Measurements from ENCODE around the gene TMC2. TPM values are rescaled to one million over a fixed set of nuclear protein-coding genes. Genes with fewer than 3 reads are reported as not detected.

Gene TMC2
- total RNA-seq, 1 experiment from 2014 or later = not detected

- TF ChIP-seq ARID4B (CRISPR knock-in tag; IDR thresholded peaks at IDR 0.05; ENCODE audit: borderline replicate concordance) = no peak
- no peak for TF ChIP-seq FOXP1 (CRISPR knock-in tag; IDR thresholded peaks at IDR 0.05; ENCODE audit: borderline replicate concordance)
- no peak for TF ChIP-seq ZNF263 (CRISPR knock-in tag; IDR thresholded peaks at IDR 0.05; ENCODE audit: low read depth)
- TF ChIP-seq ERG (CRISPR knock-in tag; IDR thresholded peaks at IDR 0.05) = no peak
These were observed 151.1 kb downstream of the TMC2 start (continued) for GRCh38 chr20:2687514-2687913.

GRCh38 chr20:2688041-2688591 lies 151.7 kb downstream of the TMC2 start:
- Mint-ChIP-seq H3K4me3 (peak overlapping the region; percentile 59), H3K27ac (no peak overlapping the region), H3K9me3 (no peaks in the 10 kb centered on the region), H3K27me3 (ENCODE audit: low read depth) (peaks cover 87% of the 10 kb centered on the region), H3K36me3 (peaks cover 5% of the 10 kb centered on the region), H3K4me1 (peaks cover 21% of the 10 kb centered on the region)
- ChIA-PET CTCF (interaction anchor here (0.6 to 5.2 kb wide), 29 partner anchors 12 to 366 kb away, joined by 3 to 120 read pairs (median 5); partner anchors contain the start of genes IDH3B and PTPRA), POLR2A (interaction anchor here (0.7 to 0.9 kb wide), 2 partner anchors 68 to 164 kb away, joined by 3 read pairs; no protein-coding TSS in a partner anchor)
- peak; percentile 79 for DNase-seq (ENCODE audit: low spot score)
- TF ChIP-seq ETV6 (CRISPR knock-in tag; IDR thresholded peaks at IDR 0.05) (no peak), CTCF (IDR thresholded peaks at IDR 0.05) (peak; percentile 86)
- ATAC-seq = peak; percentile 76

GRCh38 chr20:2690213-2690612 lies 153.8 kb downstream of the TMC2 start:
- DNase-seq (ENCODE audit: low spot score) (no peak), ATAC-seq (no peak)
- CTCF ChIA-PET = interaction anchor here (2.2 to 5.2 kb wide), 4 partner anchors 11 to 160 kb away, joined by 8 to 120 read pairs (median 32); no protein-coding TSS in a partner anchor
- H3K27me3 Mint-ChIP-seq (ENCODE audit: low read depth) = peaks cover 88% of the 10 kb centered on the region
- TF ChIP-seq ZNF423 (CRISPR knock-in tag; IDR thresholded peaks at IDR 0.05) = no peak
- TF ChIP-seq FOXP4 (CRISPR knock-in tag; IDR thresholded peaks at IDR 0.05) = no peak
- TF ChIP-seq MXD4 (CRISPR knock-in tag; IDR thresholded peaks at IDR 0.05; ENCODE audit: borderline replicate concordance) = no peak
- TF ChIP-seq HMGA2 (CRISPR knock-in tag; IDR thresholded peaks at IDR 0.05) = no peak
- no peak for TF ChIP-seq E2F4 (CRISPR knock-in tag; IDR thresholded peaks at IDR 0.05; ENCODE audit: borderline replicate concordance, low read depth)
- no peak for TF ChIP-seq FOXP1 (CRISPR knock-in tag; IDR thresholded peaks at IDR 0.05; ENCODE audit: borderline replicate concordance)
- no peak for TF ChIP-seq TP53 (CRISPR knock-in tag; IDR thresholded peaks at IDR 0.05)
- H3K4me1 Mint-ChIP-seq = peaks cover 28% of the 10 kb centered on the region
- no peak overlapping the region for H3K4me3 Mint-ChIP-seq
- POLR2A ChIA-PET = no interaction called here
- H3K9me3 Mint-ChIP-seq = no peaks in the 10 kb centered on the region
- H3K27ac Mint-ChIP-seq = no peak overlapping the region
- peaks cover 5% of the 10 kb centered on the region for H3K36me3 Mint-ChIP-seq

Data from WTC11 (cell line).